Jurkat, Clone E6-1 (cell line): ENCODE measurements around the gene ZNF12.
"Not testable (repeated sequence)": the region's sequence is repeated elsewhere in the genome, so short reads cannot be mapped to it uniquely, and the experiment has no call there.

Source experiments
- DNase-seq: peaks from one replicate; pipeline ENCODE4 v3.0.0-alpha.2; 2011; ENCODE audit warnings: low read depth, low spot score
- H3K4me3 ChIP-seq: 2 replicates; pipeline ENCODE4 v1.5.1; 2011; ENCODE audit warnings: mild to moderate bottlenecking, low read length, control low read depth, moderate library complexity

Gene ZNF12

DNA sequence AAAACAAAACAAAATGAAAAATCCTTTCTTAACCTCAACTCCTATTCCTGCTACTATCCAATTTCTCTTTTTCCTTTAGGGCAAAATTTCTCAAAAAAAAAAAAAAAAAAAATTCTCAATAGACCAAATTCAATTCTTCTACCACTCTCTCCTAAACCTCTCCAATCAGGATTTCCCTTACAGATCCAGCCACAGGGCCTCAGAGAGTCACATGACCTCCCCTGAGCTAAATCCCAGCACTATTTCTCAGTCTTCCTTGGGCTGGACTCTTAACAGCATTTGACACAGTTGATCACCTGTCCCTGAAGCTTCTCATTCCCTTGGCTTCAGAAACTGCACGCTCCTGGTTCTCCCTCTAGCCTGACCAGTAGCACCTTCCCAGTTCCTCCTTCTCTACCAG is 4.9 kb downstream of the ZNF12 start:
- no peak overlapping the region for H3K4me3 ChIP-seq
- no peak for DNase-seq

DNA sequence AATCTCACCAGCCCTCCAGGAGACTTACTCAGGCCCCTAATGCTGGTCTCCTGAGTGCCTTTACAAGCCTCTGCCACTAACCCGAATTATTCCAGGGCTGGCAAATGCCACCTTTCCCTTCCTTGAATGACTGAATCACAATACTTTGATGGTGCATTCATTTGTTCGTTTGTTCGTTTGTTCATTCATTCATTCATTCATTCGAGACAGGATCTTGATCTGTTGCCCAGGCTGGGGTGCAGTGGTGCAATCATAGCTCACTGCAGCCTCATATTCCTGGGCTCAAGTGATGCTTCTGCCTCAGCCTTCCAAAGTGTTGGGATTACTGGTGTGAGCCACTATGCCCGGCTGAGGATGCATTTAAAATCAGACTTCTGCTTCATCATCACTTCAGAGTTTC is 6.0 kb downstream of the ZNF12 start:
- no peak for DNase-seq
- H3K4me3 ChIP-seq = no peak overlapping the region

DNA sequence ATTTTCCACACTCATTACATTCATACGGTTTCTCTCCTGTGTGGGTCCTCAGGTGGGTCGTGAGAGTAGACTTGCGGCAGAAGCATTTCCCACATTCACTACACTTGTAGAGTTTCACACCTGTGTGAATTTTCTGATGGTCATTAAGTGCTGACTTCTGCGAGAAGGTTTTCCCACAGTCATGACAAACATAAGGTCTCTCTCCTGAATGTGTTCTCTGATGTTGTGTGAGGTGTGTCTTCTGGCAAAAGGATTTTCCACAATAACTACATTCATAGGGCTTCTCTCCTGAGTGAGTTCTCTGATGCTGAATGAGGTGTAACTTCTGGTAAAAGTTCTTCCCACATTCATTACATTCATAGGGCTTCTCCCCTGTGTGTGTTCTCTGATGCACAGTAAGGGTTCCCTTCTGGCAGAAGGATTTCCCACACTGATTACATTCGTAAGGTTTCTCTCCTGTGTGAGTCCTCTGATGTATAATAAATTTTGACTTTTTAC is 15.1 kb downstream of the ZNF12 start:
- DNase-seq = no peak
- H3K4me3 ChIP-seq = no peak overlapping the region

GRCh38 chr7:6691103-6691502 is 15.6 kb downstream of the ZNF12 start:
- DNase-seq = no peak
- no peak overlapping the region for H3K4me3 ChIP-seq

DNA sequence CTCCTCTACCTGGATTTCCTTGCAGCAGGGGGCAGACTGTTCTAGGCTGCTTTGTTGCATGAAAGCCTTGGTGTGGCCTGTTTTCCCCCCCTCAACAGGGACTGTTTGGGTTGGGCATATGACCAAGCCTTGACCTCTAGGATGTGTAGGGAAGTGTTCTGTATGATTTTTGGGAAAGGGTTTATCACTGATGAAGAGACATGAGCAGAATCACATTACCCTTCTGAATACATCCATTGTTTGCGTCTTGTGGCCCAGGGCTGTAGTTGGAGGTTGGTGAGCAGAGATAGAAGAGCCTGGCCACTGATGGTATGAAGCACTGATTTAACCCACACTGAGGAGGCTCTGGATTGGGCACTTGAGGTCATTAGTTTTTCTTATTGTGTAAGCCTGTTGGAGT is 26.6 kb downstream of the ZNF12 start:
- DNase-seq = no peak

GRCh38 chr7:6675807-6676405 is 30.8 kb downstream of the ZNF12 start:
- no peak for DNase-seq
- no peak overlapping the region for H3K4me3 ChIP-seq

More for the DNA sequence above, 26.6 kb downstream of the ZNF12 start:
- no peak overlapping the region for H3K4me3 ChIP-seq

DNA sequence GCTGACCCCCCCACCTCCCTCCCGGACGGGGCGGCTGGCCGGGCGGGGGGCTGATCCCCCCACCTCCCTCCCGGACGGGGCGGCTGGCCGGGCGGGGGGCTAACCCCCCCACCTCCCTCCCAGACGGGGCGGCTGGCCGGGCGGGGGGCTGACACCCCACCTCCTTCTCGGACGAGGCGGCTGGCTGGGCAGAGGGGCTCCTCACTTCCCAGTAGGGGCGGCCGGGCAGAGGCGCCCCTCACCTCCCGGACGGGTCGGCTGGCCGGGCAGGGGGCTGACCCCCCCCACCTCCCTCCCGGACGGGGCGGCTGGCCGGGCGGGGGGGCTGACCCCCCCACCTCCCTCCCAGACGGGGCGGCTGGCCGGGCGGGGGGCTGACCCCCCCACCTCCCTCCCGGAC is 35.9 kb downstream of the ZNF12 start:
- not testable (repeated sequence) for H3K4me3 ChIP-seq, DNase-seq

DNA sequence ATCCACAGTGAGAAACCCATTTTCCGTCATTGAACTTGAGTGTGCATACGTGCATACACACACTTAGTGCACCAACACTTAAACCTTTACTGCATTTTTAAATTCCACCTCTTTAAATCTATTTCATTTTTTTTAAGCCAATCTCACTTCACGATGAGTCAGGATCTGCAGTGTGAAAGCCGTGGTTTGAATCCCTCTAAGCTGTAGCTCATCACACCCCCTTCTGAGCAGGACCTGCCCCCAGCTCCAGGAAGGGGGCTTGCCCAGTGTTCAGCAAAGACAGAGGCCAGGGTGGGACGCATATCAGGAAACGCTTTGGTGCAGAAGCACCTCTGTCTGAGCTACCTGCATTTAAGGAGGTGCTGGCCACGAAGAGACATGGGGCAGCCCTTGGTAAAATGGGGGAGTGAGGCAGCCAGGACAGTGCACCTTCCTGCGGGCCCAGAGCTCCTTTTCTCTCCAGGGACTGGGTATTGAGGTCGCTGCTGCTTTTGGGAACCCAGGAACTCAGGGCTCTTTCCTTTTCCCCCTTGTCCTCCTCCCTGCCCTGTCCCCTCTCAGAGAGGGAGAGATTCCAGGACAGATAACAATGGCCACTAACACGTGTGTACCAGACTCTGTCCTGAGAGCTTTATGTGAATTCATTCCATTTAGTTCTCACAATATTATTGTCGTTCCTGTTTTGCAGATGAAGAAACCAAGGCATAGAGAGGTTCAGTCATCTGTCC is 48.0 kb downstream of the ZNF12 start:
- no peak for DNase-seq
- H3K4me3 ChIP-seq = no peak overlapping the region

DNA sequence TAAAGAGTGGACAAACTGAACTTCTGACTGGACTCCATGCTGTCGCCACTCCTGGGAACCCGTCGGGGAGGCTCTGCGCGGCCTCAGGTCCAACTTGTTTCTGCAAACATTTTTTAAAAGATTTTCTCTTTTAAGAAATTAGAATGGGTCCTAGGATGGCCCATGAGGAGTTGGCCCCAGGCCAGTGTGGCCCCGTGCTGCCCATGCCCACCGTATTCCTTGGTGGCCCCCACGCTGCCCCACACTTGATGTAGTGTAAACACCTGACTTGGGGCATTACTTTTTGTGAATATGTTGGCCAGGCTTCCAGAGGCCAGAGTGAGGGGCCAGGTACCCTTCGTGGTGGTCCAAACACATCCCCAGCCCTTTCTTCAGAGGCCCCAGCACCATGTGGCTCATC is 50.3 kb downstream of the ZNF12 start:
- no peak for DNase-seq
- H3K4me3 ChIP-seq = no peak overlapping the region

DNA sequence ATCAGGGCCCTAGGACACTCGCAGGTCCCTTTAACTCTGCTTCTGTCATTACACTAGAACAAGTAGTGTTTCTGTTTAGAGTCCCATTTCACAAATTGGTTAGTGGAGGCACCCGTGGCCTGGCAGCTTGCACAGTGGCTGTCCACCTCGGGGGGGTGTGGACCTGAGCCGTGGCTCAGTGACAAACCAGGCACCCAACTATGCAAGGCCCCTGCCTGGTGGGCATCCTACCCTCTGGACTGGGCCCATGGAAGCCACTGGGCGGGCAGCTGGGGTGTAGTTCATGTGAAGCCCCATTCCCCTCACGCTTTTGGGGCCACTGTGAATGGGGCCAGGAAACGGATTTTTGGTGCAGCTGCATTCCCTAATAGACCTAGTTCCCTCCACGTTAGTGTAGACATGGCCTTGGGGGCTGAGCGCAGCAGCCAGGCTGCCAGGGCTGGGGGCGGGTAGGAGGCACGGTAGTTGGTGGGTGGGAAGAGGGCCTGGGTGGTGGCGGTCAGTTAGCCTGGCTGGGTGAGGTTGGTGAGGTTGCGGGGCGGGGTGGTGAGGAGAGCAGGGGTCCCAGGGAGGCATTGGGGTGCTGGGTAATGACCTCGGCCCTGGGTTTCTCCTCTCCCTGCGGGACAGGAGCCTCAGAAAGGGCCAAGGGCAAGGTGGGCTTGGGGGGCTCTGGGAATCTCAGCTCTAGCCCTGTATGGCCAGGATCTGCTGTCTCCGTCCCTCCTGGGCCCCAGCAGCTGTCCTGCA is 50.9 kb downstream of the ZNF12 start:
- DNase-seq = no peak
- no peak overlapping the region for H3K4me3 ChIP-seq

GRCh38 chr7:6654842-6655610 is 51.7 kb downstream of the ZNF12 start:
- DNase-seq = no peak
- H3K4me3 ChIP-seq = no peak overlapping the region

DNA sequence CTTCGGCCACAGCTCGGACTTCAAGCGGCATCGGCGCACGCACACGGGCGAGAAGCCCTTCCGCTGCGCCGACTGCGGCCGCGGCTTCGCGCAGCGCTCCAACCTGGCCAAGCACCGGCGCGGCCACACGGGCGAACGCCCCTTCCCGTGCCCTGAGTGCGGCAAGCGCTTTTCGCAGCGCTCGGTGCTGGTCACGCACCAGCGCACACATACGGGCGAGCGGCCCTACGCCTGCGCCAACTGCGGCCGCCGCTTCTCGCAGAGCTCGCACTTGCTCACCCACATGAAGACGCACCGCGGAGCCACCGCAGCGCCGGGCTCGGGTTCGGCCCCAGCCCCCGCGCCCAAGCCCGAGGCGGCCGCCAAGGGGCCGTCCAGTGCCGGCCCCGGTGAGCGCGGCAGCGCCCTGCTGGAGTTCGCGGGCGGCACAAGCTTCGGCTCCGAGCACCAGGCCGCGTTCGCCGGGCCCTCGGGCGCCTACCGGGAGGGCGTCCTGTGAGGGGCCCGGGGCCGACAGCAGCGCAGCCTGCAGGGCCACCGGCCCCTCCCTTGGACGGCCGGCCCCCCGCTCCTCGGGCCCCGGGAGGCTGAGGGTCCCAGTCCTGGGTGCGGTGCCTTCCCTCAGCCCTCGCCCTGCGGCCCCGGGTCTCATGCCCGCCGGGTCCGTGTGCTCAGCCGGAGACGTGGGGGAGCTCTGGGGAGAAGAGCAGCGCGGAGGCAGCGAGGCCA is 52.5 kb downstream of the ZNF12 start:
- no peak for DNase-seq
- H3K4me3 ChIP-seq = no peak overlapping the region

DNA sequence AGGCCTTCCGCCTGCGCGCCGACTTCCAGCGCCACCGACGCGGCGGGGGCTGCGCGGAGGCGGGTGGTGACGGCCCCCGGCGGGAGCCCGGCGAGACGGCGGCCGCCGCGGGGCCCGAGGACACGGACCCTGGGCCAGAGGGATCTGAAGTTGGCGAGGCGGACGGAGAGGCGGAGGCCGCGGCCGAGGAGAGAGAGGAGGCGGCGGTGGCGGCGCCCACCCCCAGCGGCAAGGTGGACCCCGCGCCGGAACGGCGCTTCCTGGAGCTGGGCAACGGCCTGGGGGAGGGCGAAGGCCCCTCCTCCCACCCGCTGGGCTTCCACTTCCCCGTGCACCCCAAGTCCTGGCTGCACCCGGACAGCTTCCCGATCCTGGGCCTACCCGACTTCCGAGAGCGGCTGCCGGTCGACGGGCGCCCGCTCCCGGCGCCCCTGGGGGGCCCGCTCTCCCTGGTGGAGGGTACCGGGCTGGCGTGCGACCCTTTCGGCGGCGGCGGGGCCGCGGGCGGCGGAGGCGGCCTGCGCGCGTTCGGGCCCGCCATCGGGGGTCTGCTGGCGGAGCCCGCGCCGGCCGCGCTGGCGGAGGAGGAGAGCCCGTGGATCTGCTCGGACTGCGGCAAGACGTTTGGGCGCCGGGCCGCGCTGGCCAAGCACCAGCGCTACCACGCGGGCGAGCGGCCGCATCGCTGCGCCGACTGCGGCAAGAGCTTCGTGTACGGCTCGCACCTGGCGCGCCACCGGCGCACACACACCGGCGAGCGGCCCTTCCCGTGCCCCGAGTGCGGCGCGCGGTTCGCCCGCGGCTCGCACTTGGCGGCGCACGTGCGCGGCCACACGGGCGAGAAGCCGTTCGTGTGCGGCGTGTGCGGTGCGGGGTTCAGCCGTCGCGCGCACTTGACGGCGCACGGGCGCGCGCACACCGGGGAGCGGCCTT is 53.4 kb downstream of the ZNF12 start:
- no peak for DNase-seq

DNA sequence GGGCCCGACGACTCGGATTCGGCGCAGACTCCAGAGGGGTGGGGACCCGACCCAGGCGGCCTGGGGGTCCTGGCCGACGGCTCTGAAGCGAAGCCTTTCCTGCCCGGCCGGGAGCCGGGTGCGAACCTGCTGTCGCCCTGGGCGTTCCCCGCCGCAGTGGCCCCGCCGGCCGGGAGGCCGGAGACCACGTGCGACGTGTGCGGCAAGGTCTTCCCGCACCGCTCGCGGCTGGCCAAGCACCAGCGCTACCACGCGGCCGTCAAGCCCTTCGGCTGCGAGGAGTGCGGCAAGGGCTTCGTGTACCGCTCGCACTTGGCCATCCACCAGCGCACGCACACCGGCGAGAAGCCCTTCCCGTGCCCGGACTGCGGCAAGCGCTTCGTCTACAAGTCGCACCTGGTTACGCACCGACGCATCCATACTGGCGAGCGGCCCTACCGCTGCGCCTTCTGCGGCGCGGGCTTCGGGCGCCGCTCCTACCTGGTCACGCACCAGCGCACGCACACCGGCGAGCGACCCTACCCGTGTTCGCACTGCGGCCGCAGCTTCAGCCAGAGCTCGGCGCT is 54.2 kb downstream of the ZNF12 start:
- no peak overlapping the region for H3K4me3 ChIP-seq
- DNase-seq = no peak

More for the DNA sequence above, 53.4 kb downstream of the ZNF12 start:
- H3K4me3 ChIP-seq = no peak overlapping the region

GRCh38 chr7:6651851-6652445 is 54.8 kb downstream of the ZNF12 start:
- DNase-seq = no peak
- no peak overlapping the region for H3K4me3 ChIP-seq

DNA sequence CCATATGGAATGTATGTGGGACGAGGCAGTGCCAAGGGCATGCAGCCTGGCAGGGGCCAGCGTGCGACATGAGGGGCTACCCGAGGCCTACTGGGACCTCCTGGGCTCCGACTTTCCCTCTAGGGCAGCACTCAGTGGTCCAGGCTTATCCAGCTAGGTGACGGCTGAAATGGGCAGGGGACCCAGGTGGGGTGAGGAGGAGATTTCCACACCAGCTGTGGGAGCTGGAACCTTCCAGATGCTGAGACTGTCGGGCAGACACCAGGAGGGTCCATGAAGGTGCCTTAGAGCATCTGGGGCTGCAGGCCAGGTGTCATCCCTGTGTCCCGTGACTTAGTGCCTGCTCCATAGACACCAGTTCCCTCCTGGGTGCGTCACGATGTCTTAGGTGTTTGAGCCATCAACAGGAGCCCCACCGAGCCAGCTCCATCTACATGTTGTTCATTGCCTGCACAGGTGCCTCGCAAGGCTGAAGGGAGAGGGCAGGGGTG is 56.2 kb downstream of the ZNF12 start:
- H3K4me3 ChIP-seq = no peak overlapping the region
- DNase-seq = no peak

DNA sequence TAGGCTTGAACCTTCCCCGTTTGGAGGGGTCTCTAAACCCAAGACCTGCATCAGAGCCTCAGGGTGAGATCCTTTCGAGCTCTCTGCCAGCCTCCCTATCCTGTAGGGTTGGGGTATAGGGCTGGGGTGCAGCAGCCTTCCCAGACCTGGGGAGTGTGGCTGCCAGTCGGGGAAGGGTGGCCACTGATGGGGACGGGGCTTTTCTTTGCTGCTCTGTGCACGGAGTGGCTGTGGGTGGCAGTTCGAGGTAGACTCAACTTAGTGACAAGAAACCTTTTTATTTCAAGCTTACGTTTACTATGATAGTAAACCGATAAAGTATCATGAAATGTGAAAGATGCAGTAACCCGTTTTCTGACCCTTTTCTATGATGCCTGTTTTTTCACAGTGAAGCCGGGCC is 56.7 kb downstream of the ZNF12 start:
- no peak for DNase-seq
- H3K4me3 ChIP-seq = no peak overlapping the region
